Stimulated activated CD8-positive, alpha-beta memory T cell treated with anti-CD3 and anti-CD28 coated beads, Interleukin-12 subunit alpha, Interleukin-12 subunit beta, amount 100 ng/mL, for 24 hours (primary cell): Measurements from ENCODE around the gene DSC1.
"Not testable (repeated sequence)": the region's sequence is repeated elsewhere in the genome, so short reads cannot be mapped to it uniquely, and the experiment has no call there.

Experiments
- DNase-seq: peaks from one replicate; pipeline ENCODE4 v3.0.0-alpha.2; 2020; ENCODE audit errors: extremely low read depth

Gene DSC1, protein sequence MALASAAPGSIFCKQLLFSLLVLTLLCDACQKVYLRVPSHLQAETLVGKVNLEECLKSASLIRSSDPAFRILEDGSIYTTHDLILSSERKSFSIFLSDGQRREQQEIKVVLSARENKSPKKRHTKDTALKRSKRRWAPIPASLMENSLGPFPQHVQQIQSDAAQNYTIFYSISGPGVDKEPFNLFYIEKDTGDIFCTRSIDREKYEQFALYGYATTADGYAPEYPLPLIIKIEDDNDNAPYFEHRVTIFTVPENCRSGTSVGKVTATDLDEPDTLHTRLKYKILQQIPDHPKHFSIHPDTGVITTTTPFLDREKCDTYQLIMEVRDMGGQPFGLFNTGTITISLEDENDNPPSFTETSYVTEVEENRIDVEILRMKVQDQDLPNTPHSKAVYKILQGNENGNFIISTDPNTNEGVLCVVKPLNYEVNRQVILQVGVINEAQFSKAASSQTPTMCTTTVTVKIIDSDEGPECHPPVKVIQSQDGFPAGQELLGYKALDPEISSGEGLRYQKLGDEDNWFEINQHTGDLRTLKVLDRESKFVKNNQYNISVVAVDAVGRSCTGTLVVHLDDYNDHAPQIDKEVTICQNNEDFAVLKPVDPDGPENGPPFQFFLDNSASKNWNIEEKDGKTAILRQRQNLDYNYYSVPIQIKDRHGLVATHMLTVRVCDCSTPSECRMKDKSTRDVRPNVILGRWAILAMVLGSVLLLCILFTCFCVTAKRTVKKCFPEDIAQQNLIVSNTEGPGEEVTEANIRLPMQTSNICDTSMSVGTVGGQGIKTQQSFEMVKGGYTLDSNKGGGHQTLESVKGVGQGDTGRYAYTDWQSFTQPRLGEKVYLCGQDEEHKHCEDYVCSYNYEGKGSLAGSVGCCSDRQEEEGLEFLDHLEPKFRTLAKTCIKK

DNA sequence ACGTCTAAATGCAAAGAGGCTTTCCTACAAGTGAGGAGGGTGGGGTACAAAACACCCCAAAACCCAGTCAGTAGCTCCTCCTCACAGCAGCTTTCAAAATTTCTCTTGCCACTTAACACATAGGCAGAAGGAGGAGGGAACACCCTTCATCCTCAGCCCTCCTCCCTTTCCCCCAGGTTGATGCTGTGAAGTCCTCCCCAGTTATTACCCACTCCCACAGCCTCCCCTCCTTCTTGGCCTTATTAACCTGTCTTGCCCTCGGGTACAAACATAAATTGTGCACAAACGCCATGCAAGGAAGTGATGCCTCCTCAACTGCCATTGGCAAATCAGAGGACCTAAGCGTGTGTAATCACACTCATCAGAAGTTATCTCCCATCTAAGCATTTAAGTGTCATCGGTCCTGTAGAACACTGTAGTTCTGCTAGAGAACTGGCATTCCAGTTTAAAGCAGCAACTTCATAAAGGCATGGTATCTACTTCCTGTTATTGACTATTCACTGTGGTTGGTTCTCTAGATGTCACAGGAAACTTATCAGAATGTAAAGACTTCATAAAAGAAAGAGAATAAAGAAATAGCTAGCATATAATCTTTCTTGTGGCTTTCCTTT is at the start of gene DSC1:
Gene DSC1 (minus strand): TSS at position 32 of the 611 bp plus-strand sequence. CDS start 262 bp downstream, outside the sequence.
- DNase-seq: no peak

DNA sequence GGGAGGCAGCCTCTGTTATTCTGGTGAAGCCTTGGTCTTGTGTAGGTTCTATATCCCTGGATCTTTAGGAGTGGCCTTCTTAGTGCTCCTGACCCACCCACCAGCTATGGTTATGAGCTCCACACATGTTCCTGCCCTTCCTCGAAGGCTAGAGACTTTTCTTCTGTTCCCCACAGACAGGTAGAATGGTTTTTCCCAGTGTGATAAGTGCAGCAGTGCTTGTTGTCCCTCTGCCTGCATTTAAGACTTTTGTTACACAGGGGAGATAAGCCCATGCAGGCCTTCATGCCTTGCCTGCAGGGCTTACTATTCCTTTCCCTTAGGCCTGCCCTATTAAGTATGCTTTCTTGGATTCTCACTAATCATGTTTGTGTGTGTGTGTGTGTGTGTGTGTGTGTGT is 48.4 kb upstream of the DSC1 start:
- DNase-seq: no peak

DNA sequence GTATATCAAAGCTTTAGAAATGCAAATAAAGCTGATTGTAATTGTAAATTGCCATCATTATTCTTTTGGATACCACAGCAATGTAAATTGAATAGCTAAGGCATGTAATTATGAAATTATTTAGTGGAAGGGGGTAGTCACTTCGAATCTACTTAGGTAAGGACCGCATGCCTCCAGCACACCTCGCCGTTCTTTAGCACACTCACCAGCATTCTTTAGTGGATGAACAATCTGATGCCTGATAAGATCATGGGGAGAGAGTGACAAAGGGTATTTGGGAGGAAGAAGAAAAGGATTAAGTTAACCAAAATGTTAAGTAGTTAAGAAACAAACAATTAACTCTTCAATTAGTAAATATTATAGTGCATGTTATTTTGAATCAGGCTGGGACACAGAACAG is 46.4 kb upstream of the DSC1 start:
- DNase-seq: no peak

DNA sequence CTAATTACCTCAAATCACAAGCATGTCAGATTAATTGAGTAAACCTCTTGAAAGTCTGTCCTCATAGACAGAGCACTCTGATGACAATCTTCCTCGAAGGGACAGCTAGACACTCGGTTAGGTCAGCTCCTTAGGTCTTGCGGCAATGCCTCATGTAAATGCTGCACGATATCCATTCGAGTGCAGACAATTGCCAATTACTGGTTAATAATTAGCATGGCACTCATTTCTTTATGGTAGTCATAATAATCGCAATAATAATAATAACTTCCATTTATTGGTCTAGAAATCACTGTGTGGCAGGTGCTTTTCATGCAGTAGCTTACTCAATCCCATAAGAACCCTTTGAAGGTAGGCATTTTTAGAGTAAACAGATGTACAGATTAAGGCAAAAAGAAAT is 44.7 kb upstream of the DSC1 start:
- DNase-seq: no peak

DNA sequence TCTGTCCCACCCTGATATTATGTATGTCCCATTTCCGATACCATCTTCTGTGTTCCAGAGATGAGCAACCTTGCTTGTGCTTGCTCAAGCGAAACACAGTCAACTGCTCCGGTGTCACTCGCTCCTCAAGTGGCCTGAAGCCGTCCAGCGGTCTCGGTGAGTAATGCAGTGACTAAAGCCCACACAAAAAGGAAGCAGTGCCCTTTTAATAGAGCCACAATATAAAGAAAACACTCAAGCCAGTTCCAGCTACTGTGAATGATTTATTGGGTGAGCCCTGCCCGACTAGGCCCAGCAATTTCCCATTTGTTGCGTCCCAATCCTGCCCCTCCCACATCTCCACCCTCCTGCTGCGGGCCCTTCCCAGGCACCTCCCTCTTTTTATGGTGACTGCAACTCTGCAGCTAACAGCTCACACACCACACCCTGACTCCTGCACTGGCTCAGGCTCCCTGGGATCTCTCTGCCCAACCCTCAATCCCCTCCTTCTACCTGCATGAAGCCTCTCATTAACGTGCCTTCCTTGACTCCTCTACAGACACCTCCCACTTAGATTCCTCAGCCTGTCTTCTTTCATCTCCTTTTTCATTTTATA is 44.2 kb upstream of the DSC1 start:
- no peak for DNase-seq

DNA sequence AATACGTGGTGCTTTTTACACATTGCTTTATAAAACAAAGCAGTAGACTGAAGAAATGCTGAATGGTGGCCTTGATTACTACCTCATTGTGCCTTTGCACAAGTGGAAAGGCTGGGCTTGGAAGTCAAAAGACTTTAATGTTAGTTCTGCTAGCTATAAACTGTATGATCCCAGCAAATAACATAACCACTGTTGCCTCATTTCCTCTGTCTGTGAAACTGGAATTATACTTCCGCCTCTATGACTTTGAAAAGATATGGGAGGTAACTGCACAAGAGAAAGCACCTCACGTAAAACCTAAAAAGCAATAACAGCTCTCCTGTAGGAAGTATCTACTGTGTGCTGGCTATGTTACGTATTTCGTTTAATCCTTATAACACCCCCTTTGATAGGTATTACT is 43.4 kb upstream of the DSC1 start:
- no peak for DNase-seq

DNA sequence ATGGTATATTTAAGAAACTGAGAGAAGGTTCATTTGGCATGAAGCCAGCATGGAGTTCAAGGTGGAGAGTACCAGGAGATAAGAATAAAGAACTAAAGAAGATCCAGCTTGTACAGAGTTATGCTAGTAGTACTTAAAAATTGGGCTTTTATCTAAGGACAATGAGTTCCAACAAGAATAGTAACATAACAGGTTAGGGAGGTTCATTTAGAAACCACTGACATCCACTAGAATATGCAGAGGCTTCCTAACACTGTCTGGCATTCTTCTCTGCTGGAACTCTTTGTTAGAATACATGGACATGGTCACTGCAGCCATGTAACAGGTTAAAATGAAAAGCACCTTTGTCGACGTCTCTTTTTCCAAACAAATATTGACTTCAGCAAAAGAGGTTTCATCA is 42.6 kb upstream of the DSC1 start:
- no peak for DNase-seq

DNA sequence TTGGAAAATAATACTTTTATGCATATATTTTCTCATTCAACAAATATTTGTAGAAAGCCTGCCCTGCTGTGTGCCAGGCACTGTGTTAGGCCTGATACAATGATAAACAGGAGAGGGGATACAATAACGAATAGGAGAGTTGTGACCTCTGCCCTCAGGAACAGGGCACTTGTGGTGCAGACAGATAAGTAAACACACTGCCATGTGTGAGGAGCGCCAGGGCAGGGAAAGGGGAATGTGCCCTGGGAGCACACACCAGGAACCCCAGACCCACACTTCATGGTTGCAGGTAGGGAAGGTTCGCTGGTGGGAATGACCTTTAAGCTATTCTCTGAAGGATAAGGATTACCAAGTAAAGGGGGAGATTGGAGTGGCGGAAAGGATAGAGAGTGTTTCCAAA is 42.2 kb upstream of the DSC1 start:
- DNase-seq: no peak

DNA sequence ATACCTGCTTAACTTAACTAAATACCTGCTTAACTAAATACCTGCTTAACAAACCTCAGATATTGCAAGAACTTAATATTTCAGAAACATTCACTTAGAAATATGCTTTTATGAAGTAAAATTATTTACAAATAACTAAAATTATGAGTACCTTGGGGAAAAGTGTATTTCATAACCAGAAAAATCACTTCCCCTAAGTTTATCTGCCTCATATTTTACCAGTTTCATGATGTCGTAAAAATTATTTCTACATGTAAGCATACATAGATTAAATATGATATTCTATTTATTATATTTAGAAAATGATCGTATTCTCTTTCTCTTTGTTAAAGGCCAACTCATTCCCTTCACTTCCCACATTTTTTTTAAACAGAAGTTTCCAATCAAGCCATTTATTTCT is 41.5 kb upstream of the DSC1 start:
- no peak for DNase-seq

DNA sequence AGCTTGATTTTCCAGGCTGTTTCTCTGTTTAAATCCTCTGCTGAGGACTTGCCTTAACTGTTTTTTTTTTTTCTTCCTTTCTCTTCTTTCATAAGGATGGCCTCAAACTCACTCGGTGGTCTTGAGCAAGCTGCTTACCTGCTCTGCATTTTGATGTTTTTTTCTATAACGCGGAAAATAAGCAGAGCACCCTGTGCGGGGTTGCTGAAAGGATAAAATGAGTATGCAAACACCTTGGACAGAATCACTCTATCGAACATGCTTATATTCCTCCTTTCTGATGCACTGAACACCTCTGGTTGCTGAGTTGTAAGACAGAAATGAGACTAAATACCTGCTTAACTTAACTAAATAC is 41.1 kb upstream of the DSC1 start:
- DNase-seq: no peak

DNA sequence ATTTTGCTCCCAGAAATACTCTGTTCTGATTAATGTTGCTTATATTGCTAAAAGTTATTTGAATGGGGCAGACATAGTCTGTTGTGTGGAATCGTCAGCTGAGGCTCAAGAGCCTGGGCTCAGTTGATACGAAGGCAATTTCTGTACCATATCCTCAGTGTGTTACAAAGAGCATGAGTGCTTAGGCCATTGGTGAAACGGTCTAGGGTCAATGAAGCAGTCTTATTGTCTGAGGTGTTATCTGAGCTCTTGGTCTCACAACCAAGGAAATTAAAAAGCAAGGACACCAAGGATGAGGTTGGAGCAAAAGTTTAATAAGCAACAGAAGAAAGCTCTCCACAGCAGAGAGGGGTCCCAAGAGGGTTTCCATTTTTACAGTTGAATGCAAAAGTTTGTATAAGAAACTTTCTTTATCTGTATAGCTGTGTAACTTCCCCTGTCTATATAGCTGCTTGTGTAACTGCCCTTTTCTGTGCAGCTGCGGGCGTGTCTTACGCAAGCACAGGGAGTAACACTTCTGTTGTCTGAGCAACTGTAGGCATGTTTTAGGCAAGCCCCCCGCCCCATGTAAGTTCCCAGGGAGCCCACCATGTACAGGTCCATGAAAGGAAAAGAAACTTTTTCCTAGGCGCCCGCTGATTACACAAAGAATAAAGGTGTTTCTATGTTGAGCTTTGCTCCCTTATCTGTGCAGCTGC is 40.6 kb upstream of the DSC1 start:
- DNase-seq: no peak

DNA sequence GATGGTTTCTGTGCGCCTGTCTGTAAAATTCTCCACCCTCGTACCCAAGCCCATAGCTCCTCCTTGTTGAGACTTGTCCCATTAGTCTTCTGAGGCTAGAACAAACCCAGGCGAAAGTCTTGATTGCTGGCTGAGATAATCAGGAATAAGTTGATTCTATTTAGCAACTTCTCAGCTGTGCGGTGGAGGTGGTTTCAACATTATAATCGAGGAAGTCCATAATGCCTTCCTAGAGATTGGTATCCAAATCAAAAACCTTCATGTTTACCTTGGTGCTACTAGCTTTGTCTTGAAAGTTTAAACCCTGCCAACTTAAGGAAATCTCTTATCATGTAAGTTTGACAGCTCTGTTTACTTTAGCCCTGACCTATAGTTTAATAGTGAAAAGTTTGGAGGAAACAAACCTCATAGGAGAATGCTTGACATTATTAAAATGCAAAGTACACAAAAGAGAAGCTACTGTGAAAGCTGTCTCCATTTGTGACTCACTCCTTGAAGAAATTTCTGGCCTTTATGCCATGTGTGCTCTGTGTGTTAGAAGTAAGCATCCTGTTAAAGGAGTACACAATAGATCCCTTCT is 36.6 kb upstream of the DSC1 start:
- no peak for DNase-seq

DNA sequence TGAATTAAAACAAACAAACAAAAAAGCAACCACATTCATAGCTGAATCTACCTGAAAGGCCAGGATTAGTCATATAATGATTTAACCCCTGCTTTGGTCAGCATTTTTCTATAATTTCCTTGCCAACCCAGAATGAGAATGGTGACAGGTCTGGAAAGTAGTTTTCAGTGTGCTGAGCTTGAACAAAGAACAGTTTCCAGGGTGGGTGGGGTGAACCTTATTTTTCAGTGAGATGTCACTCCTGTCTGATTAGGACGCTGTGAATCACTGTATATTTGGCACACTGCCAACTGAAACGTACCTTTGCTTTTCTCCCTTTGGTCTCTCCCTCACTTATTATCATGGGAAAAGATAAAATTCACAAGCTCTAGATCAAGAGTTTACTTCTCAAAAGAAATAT is 35.0 kb upstream of the DSC1 start:
- DNase-seq: no peak

DNA sequence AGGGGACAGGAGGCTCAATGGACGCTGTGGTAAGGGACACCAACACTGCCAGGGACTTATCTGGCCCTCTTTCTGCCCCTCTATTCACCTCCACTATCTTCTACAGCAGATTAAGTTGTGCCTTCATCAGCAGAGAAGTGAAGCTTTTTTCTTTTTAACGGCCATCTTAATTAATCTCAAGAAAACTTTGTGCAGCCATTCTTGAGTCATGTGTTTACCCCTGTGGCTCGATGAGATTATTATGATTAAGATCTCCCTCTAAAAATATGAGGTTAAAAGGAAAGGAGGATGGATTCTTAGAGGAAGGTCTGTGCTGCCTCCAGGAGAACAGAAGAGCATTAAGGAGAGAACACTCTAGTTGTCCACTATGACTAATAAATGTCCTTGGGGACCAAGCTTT is 32.4 kb upstream of the DSC1 start:
- DNase-seq: no peak

DNA sequence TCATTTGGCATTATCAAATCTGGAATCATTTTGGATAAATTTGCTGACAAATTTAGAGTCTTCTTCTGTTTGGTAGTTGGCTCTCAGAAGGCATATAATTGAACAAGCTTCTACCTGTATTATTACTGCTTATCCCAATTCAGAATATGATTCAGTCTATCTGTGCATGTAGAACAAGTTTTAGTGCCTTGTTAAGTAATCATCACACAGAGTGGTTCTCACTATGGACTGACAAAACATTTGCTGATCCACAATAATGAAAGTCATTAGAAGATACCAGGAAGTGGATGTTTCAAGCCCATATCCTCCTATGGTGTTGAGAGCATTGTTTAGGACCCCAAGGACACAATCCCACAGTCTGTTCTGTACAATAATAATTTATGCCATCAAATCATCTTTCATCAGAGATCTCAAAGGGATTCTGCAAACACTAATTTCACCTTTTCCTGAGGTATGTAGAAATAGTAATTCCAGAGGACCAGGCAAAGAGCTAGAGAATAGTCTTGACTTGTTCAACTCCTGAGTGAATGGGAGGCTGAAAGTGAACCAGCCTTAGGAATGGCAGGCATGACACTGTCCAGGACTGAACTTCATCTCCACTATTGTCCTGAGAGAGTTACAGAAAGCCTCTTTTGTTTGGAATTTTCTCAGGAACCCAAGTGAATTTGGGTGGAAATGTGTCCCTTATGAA is 29.6 kb upstream of the DSC1 start:
- DNase-seq: no peak

DNA sequence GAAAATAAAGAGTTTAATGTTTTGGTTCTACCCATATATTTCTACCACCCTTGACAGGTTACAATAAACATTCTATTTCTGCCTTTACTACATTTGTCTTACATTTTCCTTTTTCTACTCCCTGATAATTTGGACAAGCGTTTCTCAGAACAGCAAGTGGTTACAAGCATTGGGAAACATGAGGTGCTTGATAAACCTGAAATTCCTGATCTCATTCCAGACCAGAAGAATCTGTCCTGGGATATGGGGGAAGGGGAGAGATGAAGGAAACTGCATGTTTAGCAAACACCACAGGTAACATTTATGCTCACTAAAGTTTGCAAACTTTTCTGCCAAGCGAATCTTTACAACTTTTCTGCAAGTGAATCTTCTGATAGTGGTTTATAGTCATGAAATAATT is 28.3 kb upstream of the DSC1 start:
- DNase-seq: no peak

DNA sequence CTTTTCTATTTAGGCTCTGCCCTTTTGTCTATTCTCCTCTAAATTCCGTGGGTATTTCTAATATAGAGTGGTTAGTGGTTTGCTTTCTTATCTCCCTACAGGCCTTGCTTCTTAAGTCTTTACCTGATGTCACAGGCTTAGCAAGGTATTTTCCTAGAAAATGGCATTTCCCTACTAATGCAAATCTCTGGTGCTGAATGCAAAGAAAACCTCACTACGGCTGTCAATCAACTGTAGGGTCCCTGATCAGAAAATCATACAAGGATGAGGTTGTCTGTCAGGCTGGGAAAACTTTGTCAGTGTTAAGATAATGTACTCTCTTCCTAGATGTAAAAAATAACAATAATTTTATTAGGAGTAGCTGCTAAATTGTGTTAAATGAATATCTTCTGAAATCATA is 27.1 kb upstream of the DSC1 start:
- DNase-seq: no peak

DNA sequence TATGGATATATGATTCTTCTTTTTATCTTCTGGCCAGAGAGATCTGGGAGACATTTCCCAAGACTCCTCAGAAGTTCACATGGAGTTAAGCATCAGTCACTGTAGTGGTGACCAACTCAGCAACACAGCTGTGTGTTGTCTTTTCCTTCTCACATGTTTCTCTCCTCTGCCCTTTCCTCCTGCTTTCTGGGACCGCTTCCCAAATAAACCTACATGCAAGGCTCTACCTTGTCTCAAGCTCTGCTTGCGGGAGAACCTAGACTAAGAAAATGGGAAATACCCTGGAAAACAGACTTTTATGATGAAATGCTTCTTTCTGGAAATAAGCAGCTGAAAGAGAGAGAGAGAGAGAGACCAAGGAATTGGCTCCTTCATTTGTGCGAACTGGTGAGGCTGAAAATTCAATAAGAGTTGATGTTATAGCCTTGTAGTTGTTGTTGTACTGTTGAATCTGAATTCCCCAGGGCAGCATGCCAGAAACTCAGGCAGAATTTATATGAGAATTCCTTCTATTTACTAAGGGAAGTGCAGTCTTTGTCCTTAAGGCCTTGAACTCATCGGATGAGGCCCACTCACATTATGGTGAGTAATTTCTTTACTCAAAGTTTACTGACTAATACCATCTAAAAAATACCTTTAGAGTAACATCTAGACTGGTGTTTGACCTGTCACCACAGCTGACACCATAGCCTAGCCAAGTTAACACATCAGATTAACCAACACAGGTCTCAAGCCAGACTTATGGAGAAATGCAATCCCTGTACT is 22.7 kb upstream of the DSC1 start:
- DNase-seq: no peak

DNA sequence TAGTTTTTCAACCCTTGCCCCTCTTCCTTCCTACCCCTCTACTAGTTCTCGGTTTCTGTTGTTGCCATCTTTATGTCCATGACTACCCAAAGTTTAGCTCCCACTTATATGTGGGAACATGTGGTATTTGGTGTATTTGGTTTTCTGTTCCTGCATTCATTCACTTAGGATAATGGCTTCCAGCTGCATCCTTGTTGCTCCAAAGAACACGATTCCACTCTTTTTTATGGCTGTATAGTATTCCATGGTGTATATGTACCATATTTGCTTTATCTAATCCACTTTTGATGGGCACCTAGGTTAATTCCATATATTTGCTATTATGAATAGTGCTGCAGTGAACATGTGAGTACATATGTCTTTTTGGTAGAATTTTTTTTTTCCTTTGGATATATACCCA is 20.6 kb upstream of the DSC1 start:
- DNase-seq: no peak

DNA sequence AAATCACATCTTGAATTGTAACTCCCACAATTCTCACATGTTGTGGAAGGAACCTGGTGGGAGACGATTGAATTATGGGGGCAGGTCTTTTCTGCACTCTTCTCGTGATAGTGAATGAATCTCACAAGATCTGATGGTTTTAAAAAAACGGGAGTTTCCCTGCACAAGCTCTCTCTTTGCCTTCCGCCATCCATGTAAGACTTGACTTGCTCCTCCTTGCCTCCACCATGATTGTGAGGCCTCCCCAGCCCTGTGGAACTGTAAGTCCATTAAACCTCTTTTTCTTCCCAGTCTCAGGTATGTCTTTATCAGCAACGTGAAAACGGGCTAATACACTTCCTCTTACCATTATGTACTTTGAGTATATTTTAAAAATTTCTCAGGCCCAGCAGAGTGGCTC is 14.7 kb upstream of the DSC1 start:
- DNase-seq: not testable (repeated sequence)
